GM12801 (cell line): ENCODE measurements around the gene SLC16A10.

Source experiments
- CTCF ChIP-seq: IDR thresholded peaks from one replicate; pipeline ENCODE4 v1.5.1; 2011; ENCODE audit warnings: control low read depth; ENCODE audit not compliant: insufficient read length; ENCODE audit errors: extremely low read depth

SLC16A10 gene

DNA sequence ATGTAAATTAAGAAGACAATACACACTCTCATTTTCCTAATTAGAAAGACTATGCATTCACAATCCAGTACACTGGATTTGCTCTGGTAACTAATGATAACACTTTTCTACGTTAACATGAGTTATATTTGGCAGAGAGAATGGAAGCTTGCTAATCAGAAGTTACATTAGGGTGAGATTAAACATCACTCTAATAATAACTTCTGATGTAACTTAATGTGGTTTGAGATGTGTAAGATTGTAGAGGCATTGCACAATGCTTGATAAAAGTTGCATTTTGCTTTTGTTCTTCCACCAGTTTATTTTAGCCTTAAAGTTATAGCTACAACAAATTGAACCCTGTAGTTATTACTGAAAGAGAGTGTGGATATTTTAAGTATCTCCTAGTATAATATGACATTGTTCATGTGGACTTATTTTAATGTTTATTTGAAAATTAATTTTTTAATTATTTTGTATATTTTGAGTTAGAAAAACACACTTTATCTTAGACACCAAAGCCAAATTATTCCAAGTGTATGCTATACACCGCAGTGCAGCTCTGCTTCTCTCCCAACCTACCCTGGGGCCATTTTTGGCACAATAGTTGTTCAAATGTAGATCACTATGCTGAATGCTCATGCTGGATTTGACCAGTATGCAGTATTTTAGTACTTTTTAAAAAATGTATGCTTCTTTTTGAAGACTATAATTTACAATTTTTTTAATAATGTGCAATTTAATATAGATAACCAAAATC is 143.2 kb downstream of the SLC16A10 start:
- TF ChIP-seq CTCF, result no peak

GRCh38 chr6:111231090-111231459 is 143.8 kb downstream of the SLC16A10 start:
- no peak for TF ChIP-seq CTCF

DNA sequence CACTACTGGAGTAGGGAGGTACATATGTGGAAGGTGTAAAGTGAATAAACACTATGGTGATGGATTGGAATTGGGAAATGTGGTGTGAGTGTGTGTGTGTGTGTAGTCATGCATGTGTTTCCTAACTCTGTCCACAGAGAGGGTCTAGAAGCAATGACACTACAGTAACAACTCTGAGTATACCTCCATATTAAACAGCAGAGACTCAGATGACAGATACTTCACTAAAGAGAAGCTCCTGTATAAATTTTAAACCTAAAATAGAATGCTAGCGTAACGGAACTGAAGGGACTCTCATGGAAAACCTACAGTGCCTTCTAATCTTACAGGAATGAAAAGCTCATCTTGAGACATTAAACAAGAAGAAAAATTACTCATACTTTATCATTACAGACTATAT is 150.5 kb downstream of the SLC16A10 start:
- TF ChIP-seq CTCF, result no peak

DNA sequence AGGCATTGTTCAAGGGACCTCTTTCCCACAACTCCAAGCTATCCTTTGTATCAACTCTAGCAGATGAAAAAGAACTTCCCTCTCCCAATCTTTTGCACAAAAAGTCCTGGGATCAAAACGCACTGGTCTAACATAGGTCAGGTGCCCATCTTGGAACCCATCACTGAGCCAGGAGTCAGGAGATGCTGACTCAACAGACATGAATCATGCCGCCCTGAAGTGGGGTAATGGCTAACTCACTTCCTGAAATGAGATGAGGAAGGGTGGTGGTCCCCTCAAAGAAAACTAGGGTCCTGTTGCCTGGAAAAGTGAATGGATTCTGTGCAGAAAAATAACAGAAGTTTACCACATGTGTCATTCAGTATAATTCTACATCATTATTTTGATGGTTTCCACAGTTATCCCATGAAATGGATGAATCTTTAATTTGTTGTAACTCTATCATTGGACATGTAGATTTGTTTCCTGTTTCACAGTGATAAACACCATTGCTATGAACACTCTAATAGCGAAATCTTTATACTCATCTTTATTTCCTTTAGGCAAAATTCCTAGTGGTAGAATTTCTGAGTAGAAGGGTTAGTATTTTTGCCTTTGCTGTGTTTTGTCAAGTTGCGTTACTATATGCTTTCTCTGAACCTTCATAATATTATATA is 151.3 kb downstream of the SLC16A10 start:
- TF ChIP-seq CTCF, result no peak

GRCh38 chr6:111239461-111239860 is 152.2 kb downstream of the SLC16A10 start:
- TF ChIP-seq CTCF, result no peak

GRCh38 chr6:111242452-111242851 is 155.1 kb downstream of the SLC16A10 start:
- TF ChIP-seq CTCF, result no peak

GRCh38 chr6:111243095-111243494 is 155.8 kb downstream of the SLC16A10 start:
- TF ChIP-seq CTCF, result no peak
